ENCODE results near the gene BTG2.

The BTG2 gene

GRCh38 chr1:203325418-203326091, 20.2 kb downstream of the BTG2 start:
- no peaks in the 10 kb centered on the region for H4K20me1 ChIP-seq (ENCODE audit: insufficient read depth, low read length, poor library complexity, severe bottlenecking)
- TF ChIP-seq, protein P1, sequence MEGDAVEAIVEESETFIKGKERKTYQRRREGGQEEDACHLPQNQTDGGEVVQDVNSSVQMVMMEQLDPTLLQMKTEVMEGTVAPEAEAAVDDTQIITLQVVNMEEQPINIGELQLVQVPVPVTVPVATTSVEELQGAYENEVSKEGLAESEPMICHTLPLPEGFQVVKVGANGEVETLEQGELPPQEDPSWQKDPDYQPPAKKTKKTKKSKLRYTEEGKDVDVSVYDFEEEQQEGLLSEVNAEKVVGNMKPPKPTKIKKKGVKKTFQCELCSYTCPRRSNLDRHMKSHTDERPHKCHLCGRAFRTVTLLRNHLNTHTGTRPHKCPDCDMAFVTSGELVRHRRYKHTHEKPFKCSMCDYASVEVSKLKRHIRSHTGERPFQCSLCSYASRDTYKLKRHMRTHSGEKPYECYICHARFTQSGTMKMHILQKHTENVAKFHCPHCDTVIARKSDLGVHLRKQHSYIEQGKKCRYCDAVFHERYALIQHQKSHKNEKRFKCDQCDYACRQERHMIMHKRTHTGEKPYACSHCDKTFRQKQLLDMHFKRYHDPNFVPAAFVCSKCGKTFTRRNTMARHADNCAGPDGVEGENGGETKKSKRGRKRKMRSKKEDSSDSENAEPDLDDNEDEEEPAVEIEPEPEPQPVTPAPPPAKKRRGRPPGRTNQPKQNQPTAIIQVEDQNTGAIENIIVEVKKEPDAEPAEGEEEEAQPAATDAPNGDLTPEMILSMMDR (conservative IDR thresholded peaks at IDR 0.05; ENCODE audit: low read length): no peak
- TF ChIP-seq EZH2phosphoT487 (IDR thresholded peaks at IDR 0.05; ENCODE audit: borderline replicate concordance): no peak
- peaks cover 5% of the 10 kb centered on the region; the same call in 1 of the 2 replicates for H3F3A ChIP-seq (ENCODE audit: low read depth)
- peaks cover 84% of the 10 kb centered on the region for H3K4me1 ChIP-seq (ENCODE audit: insufficient read depth, low read length, poor library complexity, severe bottlenecking)
- H3K9me2 ChIP-seq (replicated peaks; ENCODE audit: low read depth, low read length): no peaks in the 10 kb centered on the region
- H3K4me3 ChIP-seq (ENCODE audit: low read length, poor library complexity, severe bottlenecking): peak overlapping the region; percentile 75
- H2AFZ ChIP-seq (ENCODE audit: low read length): no peak overlapping the region
- H3K9me3 ChIP-seq (ENCODE audit: insufficient read depth, low read depth, low read length): no peaks in the 10 kb centered on the region
- no peaks in the 10 kb centered on the region for H3K36me3 ChIP-seq (ENCODE audit: insufficient read depth, low read length)
- H3K27me3 ChIP-seq (ENCODE audit: insufficient read depth, low read length, poor library complexity, severe bottlenecking): no peaks in the 10 kb centered on the region
- peak overlapping the region; percentile 93 for H3K4me2 ChIP-seq (ENCODE audit: low read depth, low read length, poor library complexity, severe bottlenecking)
- H3K79me2 ChIP-seq (ENCODE audit: insufficient read depth, low read length): peaks cover 26% of the 10 kb centered on the region; the same call in 1 of the 2 replicates
- H3K9ac ChIP-seq (ENCODE audit: low read depth, low read length, poor library complexity, severe bottlenecking): peak overlapping the region; percentile 93

DNA sequence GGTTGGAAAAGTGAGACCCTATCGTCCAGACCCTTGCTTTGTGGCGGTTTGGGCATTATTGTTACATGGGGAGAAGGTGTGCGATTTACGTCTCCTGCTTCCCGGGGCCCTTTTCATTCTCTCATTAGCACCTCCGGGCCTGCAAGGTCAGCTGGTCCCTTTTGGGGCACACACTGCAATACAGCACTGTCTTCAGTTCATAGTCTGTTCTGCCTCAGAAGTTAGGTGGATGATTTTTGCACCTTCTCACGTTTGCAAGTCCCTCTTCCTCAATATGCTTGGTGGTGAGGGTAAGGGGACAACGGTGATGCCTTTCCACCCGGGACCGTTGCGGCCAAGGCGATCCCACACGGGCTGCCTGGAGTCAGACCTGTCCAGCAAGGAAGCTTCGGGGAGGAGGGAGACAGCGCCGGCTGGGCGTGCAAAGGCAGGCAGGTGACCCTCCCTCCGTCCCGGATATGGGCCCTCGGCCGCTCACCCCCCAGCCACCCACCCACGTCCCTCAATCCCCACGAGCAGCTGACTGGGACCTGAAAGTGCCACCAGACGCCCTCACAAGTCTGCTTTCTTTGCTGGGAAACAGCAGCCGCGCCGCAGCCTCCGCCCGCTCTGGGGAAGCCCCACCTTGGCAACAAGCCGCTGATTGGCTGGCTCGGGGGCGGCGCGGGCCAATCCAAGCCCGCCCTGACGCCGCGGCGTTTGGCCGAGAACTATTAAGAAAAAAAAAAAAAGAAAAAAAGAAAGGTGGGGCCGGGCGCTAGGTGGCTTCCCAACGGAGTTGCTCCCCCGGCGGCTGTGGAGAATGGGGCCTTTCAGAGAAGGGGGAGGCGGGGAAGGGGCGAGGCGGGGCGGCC, 21.7 kb downstream of the BTG2 start:
- Histone ChIP-seq H2AFZ (ENCODE audit: low read length) (peak overlapping the region; percentile 82; the same call in 1 of the 2 replicates), H3K4me1 (ENCODE audit: insufficient read depth, low read length, poor library complexity, severe bottlenecking) (peaks cover 79% of the 10 kb centered on the region), H3K36me3 (ENCODE audit: insufficient read depth, low read length) (no peaks in the 10 kb centered on the region), H3K79me2 (ENCODE audit: insufficient read depth, low read length) (peaks cover 26% of the 10 kb centered on the region; the same call in 1 of the 2 replicates), H3K4me3 (ENCODE audit: low read length, poor library complexity, severe bottlenecking) (peak overlapping the region; percentile 75), H4K20me1 (ENCODE audit: insufficient read depth, low read length, poor library complexity, severe bottlenecking) (no peaks in the 10 kb centered on the region), H3K9me2 (replicated peaks; ENCODE audit: low read depth, low read length) (no peaks in the 10 kb centered on the region), H3F3A (ENCODE audit: low read depth) (no peaks in the 10 kb centered on the region), H3K27me3 (ENCODE audit: insufficient read depth, low read length, poor library complexity, severe bottlenecking) (no peaks in the 10 kb centered on the region), H3K9me3 (ENCODE audit: insufficient read depth, low read depth, low read length) (no peaks in the 10 kb centered on the region), H3K4me2 (ENCODE audit: low read depth, low read length, poor library complexity, severe bottlenecking) (peak overlapping the region; percentile 93), H3K9ac (ENCODE audit: low read depth, low read length, poor library complexity, severe bottlenecking) (peak overlapping the region; percentile 93)
- no peak for TF ChIP-seq EZH2phosphoT487 (IDR thresholded peaks at IDR 0.05; ENCODE audit: borderline replicate concordance)
- TF ChIP-seq, protein P1 (conservative IDR thresholded peaks at IDR 0.05; ENCODE audit: low read length): no peak

DNA sequence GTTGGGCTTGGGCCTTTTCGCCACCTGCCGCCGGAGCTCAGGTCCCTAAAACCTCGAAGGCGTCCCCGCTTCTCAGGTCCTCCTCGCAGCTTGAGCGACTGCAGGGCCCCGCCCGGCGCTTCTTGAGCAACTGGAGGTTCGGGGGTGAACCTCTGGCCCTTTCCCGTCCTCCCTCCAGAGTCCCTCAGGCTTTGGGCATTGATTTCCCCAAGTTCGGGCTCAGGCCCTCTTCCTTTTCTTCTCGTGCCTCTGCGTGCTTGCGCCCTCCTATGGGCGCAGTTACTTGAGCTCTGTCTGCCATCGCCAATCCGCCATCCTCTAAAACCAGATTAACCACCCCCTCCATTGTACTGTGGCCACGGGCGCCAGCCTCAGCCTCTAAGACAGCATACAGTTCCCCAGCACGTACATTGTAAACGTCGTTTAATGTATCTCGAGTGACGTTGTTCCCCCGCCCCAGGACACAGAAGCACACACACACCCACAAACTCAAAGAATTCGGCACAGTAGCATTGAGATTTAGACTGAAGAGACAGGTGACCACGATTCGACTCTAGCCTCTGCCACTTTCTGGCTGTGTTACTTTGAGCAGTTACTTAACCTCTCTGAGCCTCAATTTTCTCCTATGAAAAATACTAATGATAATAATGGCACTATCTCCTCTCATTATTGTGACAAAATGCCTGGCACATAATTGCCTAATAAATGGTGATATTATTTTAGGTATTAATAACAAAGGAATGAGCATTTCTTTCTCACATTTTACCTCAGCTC, 22.6 kb downstream of the BTG2 start:
- H4K20me1 ChIP-seq (ENCODE audit: insufficient read depth, low read length, poor library complexity, severe bottlenecking): no peaks in the 10 kb centered on the region
- peaks cover 71% of the 10 kb centered on the region for H3K4me1 ChIP-seq (ENCODE audit: insufficient read depth, low read length, poor library complexity, severe bottlenecking)
- TF ChIP-seq, protein P1 (conservative IDR thresholded peaks at IDR 0.05; ENCODE audit: low read length): peak; percentile 62
- TF ChIP-seq EZH2phosphoT487 (IDR thresholded peaks at IDR 0.05; ENCODE audit: borderline replicate concordance): no peak
- peak overlapping the region; percentile 93 for H3K4me2 ChIP-seq (ENCODE audit: low read depth, low read length, poor library complexity, severe bottlenecking)
- H3F3A ChIP-seq (ENCODE audit: low read depth): no peaks in the 10 kb centered on the region
- H3K79me2 ChIP-seq (ENCODE audit: insufficient read depth, low read length): peaks cover 23% of the 10 kb centered on the region; the same call in 1 of the 2 replicates
- H3K9ac ChIP-seq (ENCODE audit: low read depth, low read length, poor library complexity, severe bottlenecking): peak overlapping the region; percentile 93
- H3K9me3 ChIP-seq (ENCODE audit: insufficient read depth, low read depth, low read length): no peaks in the 10 kb centered on the region
- no peaks in the 10 kb centered on the region for H3K9me2 ChIP-seq (replicated peaks; ENCODE audit: low read depth, low read length)
- no peaks in the 10 kb centered on the region for H3K36me3 ChIP-seq (ENCODE audit: insufficient read depth, low read length)
- H2AFZ ChIP-seq (ENCODE audit: low read length): peak overlapping the region; percentile 82
- H3K4me3 ChIP-seq (ENCODE audit: low read length, poor library complexity, severe bottlenecking): peak overlapping the region; percentile 66
- no peaks in the 10 kb centered on the region for H3K27me3 ChIP-seq (ENCODE audit: insufficient read depth, low read length, poor library complexity, severe bottlenecking)

Data from Loucy (cell line).